ENCODE results near the gene MRTFA. TPM values are rescaled to one million over a fixed set of nuclear protein-coding genes. Genes with fewer than 3 reads are reported as not detected.

The MRTFA gene
- total and polyA plus RNA-seq, 9 of the 15 experiments (the other 6 are each of a cell fraction or from before 2014, with no cell fraction given) = 0.84 to 21.1 (median 3.7) TPM

DNA sequence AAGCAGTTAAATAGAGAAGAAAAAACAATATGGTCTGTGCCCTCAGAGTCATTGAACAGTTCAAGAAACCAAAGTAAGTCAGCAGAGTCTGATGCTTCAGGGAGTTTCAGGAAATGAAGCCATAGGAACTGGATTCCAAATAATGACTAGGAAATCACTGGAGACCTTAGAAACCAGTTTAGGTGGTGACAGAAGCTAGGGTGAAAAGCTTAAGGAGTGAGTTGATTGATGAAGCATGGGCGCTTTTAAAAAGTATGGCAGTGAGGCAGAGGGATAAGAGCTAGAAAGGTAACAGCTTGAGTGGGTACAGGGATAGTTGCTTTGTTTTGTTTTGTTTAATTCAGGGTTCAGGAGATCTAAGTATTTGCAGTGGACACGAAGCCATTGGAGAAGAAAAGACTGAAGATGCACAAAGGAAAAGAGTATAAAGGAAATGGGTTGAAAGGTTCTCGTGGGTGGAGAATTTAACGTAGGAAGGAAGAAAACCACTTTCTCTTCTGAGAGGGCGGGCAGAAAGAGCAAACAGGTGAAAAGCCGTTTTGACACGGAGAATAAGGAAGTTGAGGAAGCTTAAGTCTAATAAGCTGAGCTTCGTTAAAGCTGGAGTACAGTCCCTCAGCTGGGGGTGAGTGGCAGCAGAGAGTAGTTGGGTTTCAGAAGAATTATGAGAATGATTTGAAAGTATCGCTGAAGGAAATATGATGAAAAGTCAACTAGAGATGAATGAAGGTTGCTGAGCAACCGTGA, 251.3 kb downstream of the MRTFA start:
- peaks cover 22 to 27% of the 10 kb centered on the region in 2 experiments; a peak in 4 of 5 replicates for H3K4me1 ChIP-seq (replicated peaks in 1 of 2; ENCODE audit: control insufficient read depth in 2 of 2, insufficient read depth in 2 of 2, low read length in 2 of 2)
- BruUV-seq (replicated peaks) = no TSS peak
- no peaks in the 10 kb centered on the region for H3K9me1 ChIP-seq (ENCODE audit: control insufficient read depth, insufficient read depth, low read length)
- no peak overlapping the region; the same call in 1 of the 2 replicates for H3K4me2 ChIP-seq (ENCODE audit: insufficient read depth, low read length)
- no peak overlapping the region for H2AFZ ChIP-seq (ENCODE audit: low read depth, low read length)
- H3K27me3 ChIP-seq (ENCODE audit: control insufficient read depth in 2 of 2, insufficient read depth in 2 of 2, low read length in 2 of 2) = no peaks in the 10 kb centered on the region
- in situ Hi-C loops (cut with MboI) (no loop called here), intact Hi-C loops (cut with micrococcal nuclease) (no loop called here)
- FAIRE-seq (no peak), DNase-seq (ENCODE audit: extremely low read depth in 1 of 4, low spot score in 3 of 4) (no peak), ATAC-seq (no peak)
- 44% methylated on average over 9 of the region's 10 CpGs for WGBS (ENCODE audit: insufficient coverage, low coverage, missing lambda C conversion rate)
- no peak overlapping the region for H3K27ac ChIP-seq (ENCODE audit: extremely low read depth, low read depth, low read length)
- peaks cover 26% of the 10 kb centered on the region for H3K79me2 ChIP-seq (ENCODE audit: control insufficient read depth, insufficient read depth, low read length)
- ChIA-PET CTCF (ENCODE audit: low intra/inter-chr PET ratio) (no interaction called here), POLR2A (interaction anchor here (0.6 to 1.4 kb wide), 7 partner anchors 11 to 635 kb away, joined by 3 to 6 read pairs (median 4); partner anchors contain the start of gene SGSM3)
- no peaks in the 10 kb centered on the region for H4K20me1 ChIP-seq (replicated peaks; ENCODE audit: control insufficient read depth, insufficient read depth, low read length)
- no peaks in the 10 kb centered on the region for H3K9me3 ChIP-seq (replicated peaks; ENCODE audit: control insufficient read depth, insufficient read depth, low read depth, low read length)
- no peak for TF ChIP-seq SMAD2 (IDR thresholded peaks at IDR 0.05; ENCODE audit: low read depth, low read length)
- TF ChIP-seq, protein P1, sequence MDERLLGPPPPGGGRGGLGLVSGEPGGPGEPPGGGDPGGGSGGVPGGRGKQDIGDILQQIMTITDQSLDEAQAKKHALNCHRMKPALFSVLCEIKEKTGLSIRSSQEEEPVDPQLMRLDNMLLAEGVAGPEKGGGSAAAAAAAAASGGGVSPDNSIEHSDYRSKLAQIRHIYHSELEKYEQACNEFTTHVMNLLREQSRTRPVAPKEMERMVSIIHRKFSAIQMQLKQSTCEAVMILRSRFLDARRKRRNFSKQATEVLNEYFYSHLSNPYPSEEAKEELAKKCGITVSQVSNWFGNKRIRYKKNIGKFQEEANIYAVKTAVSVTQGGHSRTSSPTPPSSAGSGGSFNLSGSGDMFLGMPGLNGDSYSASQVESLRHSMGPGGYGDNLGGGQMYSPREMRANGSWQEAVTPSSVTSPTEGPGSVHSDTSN (CRISPR knock-in tag; IDR thresholded peaks at IDR 0.05; ENCODE audit: low read depth) = no peak
- TF ChIP-seq, protein P1 (tag; conservative IDR thresholded peaks at IDR 0.05; ENCODE audit: low read depth) = peak; percentile 51; the same call in 1 of the 2 replicates
- 0 out of 2 replicates have a peak, but pooled peaks have one; percentile 17 for TF ChIP-seq RFX1 (IDR thresholded peaks at IDR 0.05)
- TF ChIP-seq ZNF175 (CRISPR knock-in tag; IDR thresholded peaks at IDR 0.05; ENCODE audit: low read depth) = 0 out of 2 replicates have a peak, but pooled peaks have one; percentile 50
- TF ChIP-seq, protein P2, sequence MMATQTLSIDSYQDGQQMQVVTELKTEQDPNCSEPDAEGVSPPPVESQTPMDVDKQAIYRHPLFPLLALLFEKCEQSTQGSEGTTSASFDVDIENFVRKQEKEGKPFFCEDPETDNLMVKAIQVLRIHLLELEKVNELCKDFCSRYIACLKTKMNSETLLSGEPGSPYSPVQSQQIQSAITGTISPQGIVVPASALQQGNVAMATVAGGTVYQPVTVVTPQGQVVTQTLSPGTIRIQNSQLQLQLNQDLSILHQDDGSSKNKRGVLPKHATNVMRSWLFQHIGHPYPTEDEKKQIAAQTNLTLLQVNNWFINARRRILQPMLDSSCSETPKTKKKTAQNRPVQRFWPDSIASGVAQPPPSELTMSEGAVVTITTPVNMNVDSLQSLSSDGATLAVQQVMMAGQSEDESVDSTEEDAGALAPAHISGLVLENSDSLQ (IDR thresholded peaks at IDR 0.05) = peak; percentile 55
- TF ChIP-seq, protein P3, sequence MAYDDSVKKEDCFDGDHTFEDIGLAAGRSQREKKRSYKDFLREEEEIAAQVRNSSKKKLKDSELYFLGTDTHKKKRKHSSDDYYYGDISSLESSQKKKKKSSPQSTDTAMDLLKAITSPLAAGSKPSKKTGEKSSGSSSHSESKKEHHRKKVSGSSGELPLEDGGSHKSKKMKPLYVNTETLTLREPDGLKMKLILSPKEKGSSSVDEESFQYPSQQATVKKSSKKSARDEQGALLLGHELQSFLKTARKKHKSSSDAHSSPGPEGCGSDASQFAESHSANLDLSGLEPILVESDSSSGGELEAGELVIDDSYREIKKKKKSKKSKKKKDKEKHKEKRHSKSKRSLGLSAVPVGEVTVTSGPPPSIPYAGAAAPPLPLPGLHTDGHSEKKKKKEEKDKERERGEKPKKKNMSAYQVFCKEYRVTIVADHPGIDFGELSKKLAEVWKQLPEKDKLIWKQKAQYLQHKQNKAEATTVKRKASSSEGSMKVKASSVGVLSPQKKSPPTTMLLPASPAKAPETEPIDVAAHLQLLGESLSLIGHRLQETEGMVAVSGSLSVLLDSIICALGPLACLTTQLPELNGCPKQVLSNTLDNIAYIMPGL (CRISPR knock-in tag; IDR thresholded peaks at IDR 0.05) = no peak
- H3K9ac ChIP-seq (ENCODE audit: insufficient read depth in 1 of 2, low read depth in 2 of 2, low read length in 2 of 2) = no peak overlapping the region
- H3K36me3 ChIP-seq (ENCODE audit: control insufficient read depth, insufficient read depth, low read length) = peaks cover 3% of the 10 kb centered on the region; the same call in 1 of the 3 replicates
- H3K4me3 ChIP-seq = no peak overlapping the region
